Spleen (tissue), 7 donors: ENCODE measurements around the gene DCDC1.

Source experiments
- POLR2A ChIP-seq, 3 donors: fragments of 450-650 bp; IDR thresholded peaks; one replicate each; pipeline ENCODE4 v1.5.1; 2017; ENCODE audit warnings: antibody characterized with exemption in 3 of 3, mild to moderate bottlenecking in 1 of 3
- POLR2AphosphoS5 ChIP-seq, 3 donors: sonication (generic); formaldehyde crosslinking; IDR thresholded peaks; one replicate each; pipeline ENCODE4 v1.5.1; 2017; ENCODE audit warnings: antibody characterized with exemption in 3 of 3
- TF ChIP-seq, protein P1 (sequence below), 11 experiments: fragments of 200-600 bp in 7 of 11; fragments of 450-650 bp in 4 of 11; sonication (generic) in 4 of 11; IDR thresholded peaks in 8 of 11; conservative IDR thresholded peaks in 3 of 11; 1 replicate in 7 of 11; 2 replicates in 4 of 11; pipeline versions ENCODE4 v1.4.0 to v1.8.0; 2016 to 2021; ENCODE audit warnings: antibody characterized with exemption in 11 of 11, inconsistent platforms in 4 of 11, mild to moderate bottlenecking in 1 of 11
- donor health status: DM: no; HTN: no; CAD: no; lungs with moderate emphysema.
- donor health status: DM: no; HTN: no; CAD: no.
- donor health status: DM: no; HTN: no; CAD: no.

DNA sequence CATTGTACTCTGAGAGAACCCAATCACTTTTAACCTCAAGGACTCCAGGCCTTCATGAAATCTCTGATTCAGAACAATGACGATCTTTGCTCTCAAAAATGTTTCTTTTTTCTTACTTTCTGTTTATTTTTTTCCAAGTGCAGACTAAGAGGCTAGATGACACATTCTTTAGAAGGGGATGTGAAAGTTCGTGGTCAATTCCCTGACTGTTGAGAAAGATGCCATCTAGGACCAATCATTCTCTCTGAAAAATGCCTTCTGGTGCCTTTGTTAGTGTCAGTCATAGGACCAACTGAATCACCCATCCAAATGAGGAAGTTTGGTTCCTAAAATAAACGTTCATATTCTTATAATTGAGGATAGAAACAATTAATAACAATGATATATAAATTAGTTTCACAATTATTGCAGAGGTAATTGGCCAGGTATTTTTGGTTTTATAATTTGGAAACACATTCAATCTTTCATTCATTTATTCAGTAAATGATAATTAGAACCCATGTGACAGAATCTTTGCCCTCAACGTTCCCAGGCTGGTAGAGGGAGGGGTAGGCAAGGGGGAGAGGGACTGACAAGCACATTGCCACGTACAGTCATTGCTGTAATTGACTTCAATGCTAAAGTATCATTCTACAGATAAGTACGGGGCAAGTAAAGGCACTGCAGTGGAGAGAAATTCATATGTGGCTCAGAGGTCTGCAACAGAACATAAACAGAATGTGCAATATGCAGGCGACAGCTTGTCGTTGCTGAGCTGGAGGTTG lies 450.0 kb downstream of the DCDC1 start:
- TF ChIP-seq POLR2A (IDR thresholded peaks at IDR 0.05) (no peak), POLR2AphosphoS5 (IDR thresholded peaks at IDR 0.05) (no peak)
- TF ChIP-seq, protein P1, sequence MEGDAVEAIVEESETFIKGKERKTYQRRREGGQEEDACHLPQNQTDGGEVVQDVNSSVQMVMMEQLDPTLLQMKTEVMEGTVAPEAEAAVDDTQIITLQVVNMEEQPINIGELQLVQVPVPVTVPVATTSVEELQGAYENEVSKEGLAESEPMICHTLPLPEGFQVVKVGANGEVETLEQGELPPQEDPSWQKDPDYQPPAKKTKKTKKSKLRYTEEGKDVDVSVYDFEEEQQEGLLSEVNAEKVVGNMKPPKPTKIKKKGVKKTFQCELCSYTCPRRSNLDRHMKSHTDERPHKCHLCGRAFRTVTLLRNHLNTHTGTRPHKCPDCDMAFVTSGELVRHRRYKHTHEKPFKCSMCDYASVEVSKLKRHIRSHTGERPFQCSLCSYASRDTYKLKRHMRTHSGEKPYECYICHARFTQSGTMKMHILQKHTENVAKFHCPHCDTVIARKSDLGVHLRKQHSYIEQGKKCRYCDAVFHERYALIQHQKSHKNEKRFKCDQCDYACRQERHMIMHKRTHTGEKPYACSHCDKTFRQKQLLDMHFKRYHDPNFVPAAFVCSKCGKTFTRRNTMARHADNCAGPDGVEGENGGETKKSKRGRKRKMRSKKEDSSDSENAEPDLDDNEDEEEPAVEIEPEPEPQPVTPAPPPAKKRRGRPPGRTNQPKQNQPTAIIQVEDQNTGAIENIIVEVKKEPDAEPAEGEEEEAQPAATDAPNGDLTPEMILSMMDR (IDR thresholded peaks at IDR 0.05 in 8 of 11, conservative IDR thresholded peaks at IDR 0.05 in 3 of 11): no peak
